ACHN (cell line): ENCODE results near the gene HNRNPC.
A peak's percentile ranks its signal among the peaks of the same experiment; 100 is the strongest.
"Not testable (repeated sequence)": the region's sequence is repeated elsewhere in the genome, so short reads cannot be mapped to it uniquely, and the experiment has no call there.

Source experiments
- DNase-seq: peaks from one replicate; pipeline ENCODE4 v3.0.0-alpha.2; 2015
- in situ Hi-C: cut with HindIII; loops from 2 replicates; pipeline ENCODE4 v1.10.0; 2017; ENCODE audit warnings: low sequenced_read_pairs, low pct_ligation_motif_present, low pct_unique_long_range_greater_than_20kb

HNRNPC gene

DNA sequence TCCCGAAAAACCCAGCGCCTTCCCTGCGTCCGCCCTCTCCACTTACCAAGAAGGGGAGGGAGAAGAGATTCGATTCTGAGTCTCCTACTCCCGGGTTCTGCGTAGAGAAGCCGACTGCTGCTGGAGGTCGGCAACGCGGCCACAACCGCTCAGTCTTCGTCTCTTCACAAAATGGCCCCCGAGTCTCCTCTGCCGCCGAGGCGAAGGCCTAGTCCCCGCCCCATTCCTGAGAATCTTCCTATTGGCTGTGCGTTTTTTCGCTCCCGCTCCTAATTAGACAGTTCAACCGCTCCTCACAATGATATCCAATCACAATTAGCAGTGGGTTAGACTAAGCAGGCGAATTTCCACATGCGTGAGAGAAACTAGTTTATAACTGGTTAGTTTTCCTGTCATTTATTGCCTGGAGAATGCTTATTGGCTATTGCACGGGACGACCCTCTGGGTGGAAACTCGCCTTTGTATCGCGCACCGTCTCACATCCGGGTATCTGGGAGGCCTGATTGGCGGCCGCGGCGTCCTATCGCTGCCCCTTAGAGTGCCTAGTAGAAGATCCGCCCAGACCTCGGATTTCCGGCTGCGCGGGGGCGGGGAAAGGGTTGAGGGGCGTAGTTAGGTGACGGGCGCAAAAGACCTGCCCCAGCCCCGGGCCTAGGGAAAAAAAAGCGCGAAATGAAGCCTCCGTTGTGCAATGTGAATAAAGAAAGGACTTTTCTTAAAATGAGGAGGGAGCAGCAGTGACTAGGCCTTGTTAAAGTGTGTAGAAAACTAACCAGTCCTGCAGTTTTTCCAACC is at the start of gene HNRNPC:
Gene HNRNPC (minus strand): TSS at position 191 of the 795 bp plus-strand sequence. CDS start 35,249 bp downstream, outside the sequence.
- peak; percentile 99 for DNase-seq
- in situ Hi-C loops: no loop called here

DNA sequence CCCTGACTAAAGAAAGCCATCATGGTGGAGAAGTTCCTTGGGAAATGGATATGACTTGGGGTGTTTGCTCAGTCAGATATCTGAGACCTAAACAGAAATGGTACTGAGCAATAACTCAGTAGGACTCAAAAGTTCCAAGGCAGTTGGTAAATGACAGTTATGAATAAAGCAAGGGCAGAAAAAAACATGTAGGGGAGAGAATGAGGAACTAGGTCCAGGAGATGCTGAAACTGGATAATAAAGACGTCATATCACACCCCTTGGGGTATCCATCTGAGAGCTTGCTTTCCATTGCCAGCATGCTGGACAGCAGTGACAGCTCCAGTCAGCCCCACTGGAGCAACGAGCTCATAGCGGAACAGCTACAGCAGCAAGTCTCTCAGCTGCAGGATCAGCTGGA is 48.2 kb upstream of the HNRNPC start:
- in situ Hi-C loops: no loop called here
- no peak for DNase-seq

DNA sequence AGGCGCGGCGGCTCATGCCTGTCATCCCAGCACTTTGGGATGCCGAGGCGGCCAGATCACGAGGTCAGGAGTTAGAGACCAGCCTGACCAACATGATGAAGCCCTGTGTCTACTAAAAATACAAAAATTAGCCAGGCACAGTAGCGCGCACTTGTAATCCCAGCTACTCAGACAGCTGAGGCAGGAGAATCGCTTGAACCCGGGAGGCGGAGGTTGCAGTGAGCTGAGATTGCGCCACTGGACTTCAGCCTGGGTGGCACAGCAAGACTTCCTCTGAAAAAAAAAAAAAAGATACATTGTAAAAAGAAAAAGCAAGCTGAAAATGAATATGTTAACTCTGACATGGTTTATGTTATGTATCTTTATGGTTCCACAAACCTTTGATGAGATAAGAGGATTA is 44.3 kb upstream of the HNRNPC start:
- in situ Hi-C loops: no loop called here
- DNase-seq: no peak

DNA sequence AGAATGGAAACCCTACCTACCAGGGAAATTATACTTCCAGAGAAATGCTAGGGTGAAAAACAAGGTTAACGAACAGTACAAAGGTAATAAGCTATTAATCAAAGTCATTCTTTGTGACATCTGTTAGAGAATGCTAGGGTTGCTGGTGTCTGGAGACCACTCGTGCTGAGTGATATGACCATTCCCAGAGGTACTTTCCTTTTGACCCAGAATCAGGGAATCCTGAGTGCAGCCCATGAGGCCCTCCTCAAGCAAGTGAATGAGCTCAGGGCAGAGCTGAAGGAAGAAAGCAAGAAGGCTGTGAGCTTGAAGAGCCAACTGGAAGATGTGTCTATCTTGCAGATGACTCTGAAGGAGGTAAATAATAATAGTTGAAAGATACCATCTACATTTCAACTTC is 42.4 kb upstream of the HNRNPC start:
- DNase-seq: no peak
- in situ Hi-C loops: no loop called here

DNA sequence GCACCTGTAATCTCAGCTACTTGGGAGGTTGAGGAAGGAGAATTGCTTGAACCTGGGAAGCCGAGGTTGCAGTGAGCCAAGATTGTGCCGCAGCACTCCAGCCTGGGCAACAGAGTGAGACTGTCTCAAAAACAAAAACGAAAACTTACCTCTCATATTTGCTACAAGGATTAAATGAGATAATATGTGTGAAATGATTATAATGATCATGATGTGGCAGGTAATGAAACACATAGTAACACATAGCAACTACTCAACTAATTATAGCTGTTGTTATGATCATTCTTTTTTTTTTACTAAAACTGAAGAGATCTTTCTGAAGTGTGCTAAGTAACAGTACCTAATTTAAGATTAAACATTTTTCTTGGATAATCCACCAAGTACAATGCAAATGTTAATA is 40.7 kb upstream of the HNRNPC start:
- in situ Hi-C loops: no loop called here
- DNase-seq: no peak

DNA sequence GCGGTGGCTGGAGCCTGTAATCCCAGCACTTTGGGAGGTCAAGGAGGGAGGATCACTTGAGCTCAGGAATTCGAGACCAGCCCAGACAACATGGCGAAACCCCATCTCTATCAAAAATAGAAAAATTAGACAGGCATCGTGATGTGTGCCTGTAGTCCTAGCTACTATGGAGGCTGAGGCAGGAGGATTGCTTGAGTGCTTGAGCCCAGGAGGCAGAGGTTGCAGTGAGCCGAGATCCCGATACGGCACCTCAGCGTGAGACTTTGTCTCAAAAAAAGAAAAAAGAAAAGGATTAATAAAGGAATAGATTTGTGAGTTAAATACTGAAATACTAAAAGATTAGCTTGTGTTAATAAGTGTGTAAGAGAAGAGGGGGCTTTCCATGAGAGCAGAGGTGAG is 40.0 kb upstream of the HNRNPC start:
- in situ Hi-C loops: no loop called here
- DNase-seq: no peak

DNA sequence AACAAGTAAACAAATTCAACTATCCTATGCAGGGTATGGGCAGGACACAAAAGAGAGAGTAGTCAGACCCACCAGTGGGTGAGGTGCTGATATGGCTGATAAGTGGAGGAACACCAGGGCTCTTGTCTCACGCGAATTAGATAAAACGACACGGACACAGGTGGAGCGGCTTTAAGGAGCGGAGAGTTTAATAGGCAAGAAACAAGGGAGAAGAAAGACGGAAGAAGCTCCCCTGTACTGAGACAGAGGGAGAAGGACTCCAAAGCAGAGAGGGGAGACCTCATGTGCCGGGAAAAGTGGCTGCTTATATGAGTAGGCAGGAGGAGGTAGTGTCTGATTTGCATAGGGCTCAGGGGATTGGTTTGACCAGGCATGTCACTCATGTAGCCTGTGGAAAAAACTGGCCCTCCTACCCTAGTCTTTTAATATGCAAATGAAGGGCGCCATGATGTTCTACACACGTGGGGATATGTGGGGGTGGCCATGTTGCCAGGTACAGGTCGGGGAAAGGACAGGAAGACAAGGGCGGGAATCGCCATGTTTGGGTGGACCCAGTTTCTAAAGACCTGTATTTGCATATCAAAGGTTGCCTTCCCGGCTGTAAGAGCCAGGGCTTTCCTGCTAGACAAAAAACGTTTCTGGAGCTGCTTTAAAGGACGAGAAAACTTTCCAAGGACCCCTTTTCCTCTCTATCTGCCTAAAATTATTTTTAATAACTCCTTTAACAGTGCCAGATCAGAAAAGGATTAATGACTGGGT is 39.4 kb upstream of the HNRNPC start:
- in situ Hi-C loops: no loop called here

DNA sequence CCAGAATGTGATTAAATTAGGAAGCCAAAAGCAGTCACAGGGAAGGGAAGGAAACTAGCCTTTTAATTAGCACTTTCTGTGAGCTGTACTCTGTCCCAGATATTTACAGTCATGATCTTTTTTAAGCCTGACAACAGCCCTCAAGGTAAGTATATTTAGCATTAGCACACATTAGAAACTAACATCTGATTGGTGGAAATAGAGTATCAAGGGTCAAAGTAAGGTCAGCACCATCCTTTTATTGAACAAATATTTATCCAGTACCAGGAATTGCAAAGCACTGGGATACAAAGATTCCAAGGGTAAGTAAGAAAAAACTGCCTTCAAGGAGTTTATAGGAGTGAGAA is 38.9 kb upstream of the HNRNPC start:
- in situ Hi-C loops: no loop called here
- no peak for DNase-seq

More for the DNA sequence above, 39.4 kb upstream of the HNRNPC start:
- peak; percentile 53 for DNase-seq

DNA sequence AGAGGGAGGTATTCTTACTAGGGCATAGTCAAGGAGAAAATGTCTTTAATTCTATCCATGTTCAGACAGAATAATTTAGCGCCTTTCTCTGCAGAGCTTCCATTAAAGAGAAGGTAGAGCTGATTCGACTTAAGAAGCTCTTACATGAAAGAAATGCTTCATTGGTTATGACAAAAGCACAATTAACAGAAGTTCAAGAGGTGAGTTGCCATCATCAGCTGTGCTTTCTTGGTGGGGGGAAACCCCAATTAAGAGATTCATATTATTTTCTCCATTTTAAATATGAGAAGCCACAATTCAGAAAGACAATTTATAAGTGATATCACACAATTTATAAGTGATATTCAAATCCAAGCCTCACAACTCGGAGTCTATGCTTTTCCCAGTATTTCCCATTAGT is 38.4 kb upstream of the HNRNPC start:
- no peak for DNase-seq
- in situ Hi-C loops: no loop called here

DNA sequence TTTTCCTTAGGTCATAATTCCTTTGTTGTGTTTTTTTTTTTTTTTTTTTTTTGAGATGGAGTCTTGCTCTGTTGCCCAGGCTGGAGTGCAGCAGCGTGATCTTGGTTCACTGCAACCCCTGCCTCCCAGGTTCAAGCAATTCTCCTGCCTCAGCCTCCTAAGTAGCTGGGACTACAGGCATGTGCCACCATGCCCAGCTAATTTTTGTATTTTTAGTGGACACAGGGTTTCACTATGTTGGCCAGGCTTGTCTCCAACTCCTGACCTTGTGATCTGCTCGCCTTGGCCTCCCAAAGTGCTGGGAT is 33.5 kb upstream of the HNRNPC start:
- in situ Hi-C loops, DNase-seq: not testable (repeated sequence)

DNA sequence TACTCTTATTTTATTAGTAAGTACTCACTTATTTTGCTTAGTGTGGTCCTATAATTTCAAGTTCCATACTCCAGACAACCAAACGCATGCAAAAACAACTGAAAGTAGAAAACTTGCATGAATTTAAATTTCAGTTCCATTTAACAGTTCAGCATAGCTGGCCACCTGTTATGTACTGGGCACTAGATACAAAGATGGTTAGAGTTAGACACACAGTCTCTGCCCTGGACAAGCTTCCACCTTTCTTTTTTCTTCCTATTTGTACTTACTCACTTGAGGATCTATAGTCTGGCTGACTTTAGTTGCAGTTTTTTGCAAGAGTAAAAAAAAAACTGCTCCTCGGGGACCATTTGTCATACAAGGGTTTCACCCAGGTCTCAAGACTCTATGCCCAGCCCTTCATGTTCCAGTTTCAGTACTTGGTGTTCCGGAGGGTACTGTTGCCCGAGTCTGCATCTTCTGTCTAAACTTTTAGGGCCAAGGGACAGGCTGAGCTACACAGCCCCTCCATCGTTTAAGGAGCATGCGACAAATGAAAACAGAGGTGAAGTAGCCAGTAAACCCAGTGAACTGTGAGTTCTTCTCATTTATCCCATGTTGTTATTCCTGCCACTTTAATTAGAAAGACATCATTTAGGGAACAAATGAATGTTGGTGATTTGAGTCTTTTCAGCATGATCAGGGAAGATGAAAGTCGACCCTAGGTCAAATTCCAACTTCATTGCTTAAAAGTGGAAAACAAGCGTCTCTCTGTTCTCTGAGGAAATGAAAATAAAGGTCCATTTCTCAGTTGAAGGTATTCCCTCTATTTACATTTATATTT is 33.0 kb upstream of the HNRNPC start:
- DNase-seq: no peak
- in situ Hi-C loops: no loop called here

DNA sequence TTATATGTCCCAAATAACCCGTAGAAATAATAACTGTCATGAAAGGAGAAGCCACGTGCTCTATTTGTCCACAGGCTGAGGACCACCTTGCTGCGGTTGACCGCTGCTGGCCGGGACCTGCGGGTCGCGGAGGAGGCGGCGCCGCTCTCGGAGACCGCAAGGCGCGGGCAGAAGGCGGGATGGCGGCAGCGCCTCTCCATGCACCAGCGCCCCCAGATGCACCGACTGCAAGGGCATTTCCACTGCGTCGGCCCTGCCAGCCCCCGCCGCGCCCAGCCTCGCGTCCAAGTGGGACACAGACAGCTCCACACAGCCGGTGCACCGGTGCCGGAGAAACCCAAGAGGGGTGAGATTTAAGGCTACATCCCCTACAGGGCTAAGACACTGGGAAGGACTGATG is 31.6 kb upstream of the HNRNPC start:
- in situ Hi-C loops: no loop called here
- peak; percentile 15 for DNase-seq

DNA sequence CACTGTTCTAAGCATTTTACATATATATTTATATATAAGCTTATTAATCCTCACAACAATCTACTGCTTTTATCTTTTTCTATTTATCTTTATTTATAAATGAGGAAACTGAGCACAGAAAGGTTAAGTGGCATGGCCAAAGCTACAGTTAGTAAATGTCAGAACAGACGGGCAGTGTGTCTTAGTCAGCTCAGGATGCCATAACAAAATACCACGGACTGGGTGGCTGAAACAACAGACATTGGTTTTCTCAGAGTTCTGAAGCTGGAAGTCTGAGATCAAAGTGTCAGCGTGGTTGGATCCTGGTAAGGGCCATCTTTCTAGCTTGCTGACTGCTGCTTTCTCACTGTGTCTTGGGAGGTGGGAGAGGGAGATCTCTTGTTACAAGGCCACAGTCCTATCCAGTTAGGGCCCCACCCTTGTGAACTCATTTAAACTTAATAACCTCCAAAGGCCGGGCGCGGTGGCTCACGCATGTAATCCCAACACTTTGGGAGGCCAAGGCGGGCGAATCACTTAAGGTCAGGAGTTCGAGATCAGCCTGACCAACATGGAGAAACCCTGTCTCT is 30.4 kb upstream of the HNRNPC start:
- DNase-seq: no peak
- in situ Hi-C loops: no loop called here

DNA sequence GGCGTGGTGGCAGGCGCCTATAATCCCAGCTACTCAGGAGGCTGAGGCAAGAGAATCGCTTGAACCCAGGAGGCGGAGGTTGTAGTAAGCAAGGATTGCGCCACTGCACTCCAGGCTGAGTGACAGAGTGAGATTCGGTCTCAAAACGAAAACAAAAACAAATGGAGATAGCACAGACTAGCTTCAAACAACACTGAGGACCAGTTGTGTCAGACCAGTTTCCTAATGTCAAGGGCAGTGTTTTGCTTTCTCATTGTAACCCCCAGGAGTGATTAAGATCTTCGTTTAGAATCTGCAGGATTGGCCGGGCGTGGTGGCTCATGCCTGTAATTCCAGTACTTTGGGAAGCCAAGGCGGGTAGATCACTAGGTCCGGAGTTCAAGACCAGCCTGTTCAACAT is 29.1 kb upstream of the HNRNPC start:
- DNase-seq: no peak
- in situ Hi-C loops: no loop called here

DNA sequence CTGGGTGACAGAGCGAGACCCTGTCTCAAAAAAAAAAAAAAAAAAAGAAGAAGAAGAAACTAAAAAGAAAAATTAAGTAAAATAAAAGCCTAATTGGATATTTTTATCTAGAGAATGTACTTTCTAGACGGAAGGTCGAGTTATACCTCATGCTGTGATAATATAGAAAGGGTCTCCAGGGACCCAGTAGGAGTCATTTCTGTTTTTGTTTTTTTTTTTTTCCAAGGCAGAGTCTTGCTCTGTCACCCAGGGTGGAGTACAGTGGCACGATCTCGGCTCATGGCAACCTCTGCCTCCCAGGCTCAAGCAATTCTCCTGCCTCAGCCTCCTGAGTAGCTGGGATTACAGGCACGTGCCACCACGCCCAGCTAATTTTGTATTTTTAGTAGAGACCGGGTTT is 24.8 kb upstream of the HNRNPC start:
- DNase-seq, in situ Hi-C loops: not testable (repeated sequence)

DNA sequence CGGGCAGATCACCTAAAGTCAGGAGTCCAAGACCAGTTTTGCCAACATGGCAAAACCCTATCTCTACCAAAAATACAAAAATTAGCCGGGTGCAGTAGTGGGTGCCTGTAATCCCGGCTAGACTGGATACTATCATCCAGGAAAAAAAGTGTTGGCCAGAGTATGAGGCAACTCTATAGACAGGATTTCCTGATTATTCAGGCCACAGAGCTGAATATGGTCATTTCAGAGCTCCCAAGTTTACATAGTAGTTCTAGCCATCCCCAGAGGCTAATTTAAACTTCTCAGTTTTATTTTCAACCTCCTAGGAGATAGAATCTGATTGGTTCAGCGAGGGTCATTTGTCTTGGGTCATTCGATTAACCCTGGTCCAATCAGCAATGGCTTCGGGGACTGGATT is 17.9 kb upstream of the HNRNPC start:
- in situ Hi-C loops: no loop called here
- DNase-seq: no peak

DNA sequence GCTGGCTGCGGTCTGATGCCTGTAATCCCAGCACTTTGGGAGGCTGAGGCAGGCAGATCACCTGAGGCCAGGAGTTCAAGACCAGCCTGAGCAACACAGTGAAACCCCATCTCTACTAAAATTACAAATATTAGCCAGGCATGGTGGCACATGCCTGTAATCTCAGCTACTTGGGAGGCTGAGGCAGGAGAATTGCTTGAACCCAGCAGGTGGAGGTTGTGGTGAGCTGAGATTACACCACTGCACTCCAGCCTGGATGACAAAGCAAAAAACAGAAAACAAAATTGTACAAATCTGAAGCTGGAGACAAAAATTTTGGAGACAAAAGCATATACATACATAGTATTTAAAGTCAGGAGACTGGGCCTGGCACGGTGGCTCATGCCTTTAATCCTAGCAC is 17.3 kb upstream of the HNRNPC start:
- DNase-seq, in situ Hi-C loops: not testable (repeated sequence)

DNA sequence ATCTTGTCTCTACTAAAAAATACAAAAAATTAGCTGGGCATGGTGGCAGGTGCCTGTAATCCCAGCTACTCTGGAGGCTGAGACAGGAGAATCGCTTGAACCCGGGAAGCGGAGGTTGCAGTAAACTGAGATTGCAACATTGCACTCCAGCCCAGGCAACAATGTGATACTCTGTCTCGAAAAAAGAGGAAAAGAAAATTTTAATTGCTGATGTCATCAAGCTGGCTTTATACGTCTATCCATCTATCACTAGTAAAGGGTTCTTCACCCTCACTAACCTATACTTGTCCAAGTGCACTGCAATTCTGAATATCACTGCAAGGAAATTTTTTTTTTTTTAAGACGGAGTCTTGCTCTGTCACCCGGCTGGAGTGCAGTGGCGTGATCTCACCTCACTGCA is 12.7 kb upstream of the HNRNPC start:
- in situ Hi-C loops, DNase-seq: not testable (repeated sequence)

DNA sequence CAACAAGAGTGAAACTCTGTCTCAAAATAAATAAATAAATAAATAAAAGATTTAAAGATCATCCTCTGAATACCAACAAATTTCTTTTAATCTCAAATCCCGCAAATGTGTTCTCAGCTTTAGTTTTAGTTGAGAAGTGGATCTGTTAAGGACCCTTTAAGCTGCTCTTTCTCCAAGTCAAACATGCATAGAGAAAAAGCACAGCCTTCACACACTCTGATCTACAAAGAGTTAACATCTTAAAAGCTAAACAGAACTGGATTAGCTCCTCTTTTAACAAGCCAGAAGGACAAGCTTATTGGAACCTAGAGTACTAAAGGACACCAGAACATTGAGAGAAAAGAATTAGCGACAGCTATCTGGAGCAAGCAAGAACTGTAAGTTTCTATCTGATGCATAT is 10.5 kb upstream of the HNRNPC start, which contains the start of gene RPGRIP1:
Gene RPGRIP1 (plus strand): TSS at position 301 of the 400 bp plus-strand sequence. CDS start 7,894 bp downstream, outside the sequence.
- no peak for DNase-seq
- in situ Hi-C loops: no loop called here
